IMR-90 (cell line): ENCODE measurements around the gene KMT2A.

Source experiments
- BHLHE40 ChIP-seq: fragments of 150-350 bp; IDR thresholded peaks from 2 replicates; pipeline ENCODE4 v1.6.1; 2016; ENCODE audit warnings: mild to moderate bottlenecking, low read depth, low read length
- CEBPB ChIP-seq: IDR thresholded peaks from 2 replicates; pipeline ENCODE4 v1.6.1; 2012; ENCODE audit warnings: low read depth, low read length, improper control_type of control experiment
- MAFK ChIP-seq: IDR thresholded peaks from 2 replicates; pipeline ENCODE4 v1.6.1; 2012; ENCODE audit warnings: low read depth, low read length, improper control_type of control experiment
- MXI1 ChIP-seq: IDR thresholded peaks from 2 replicates; pipeline ENCODE4 v1.6.1; 2012; ENCODE audit warnings: low read depth, mild to moderate bottlenecking, low read length, moderate library complexity, borderline replicate concordance
- NFE2L2 ChIP-seq: fragments of 150-350 bp; IDR thresholded peaks from 2 replicates; pipeline ENCODE4 v1.6.1; 2016; ENCODE audit warnings: low read depth, mild to moderate bottlenecking, low read length
- POLR2A ChIP-seq: IDR thresholded peaks from 2 replicates; pipeline ENCODE4 v1.6.1; 2012; ENCODE audit warnings: mild to moderate bottlenecking, low read depth, low read length
- RAD21 ChIP-seq: IDR thresholded peaks from 2 replicates; pipeline ENCODE4 v1.6.1; 2012; ENCODE audit warnings: low read length, improper control_type of control experiment
- SMC3 ChIP-seq: fragments of 150-350 bp; IDR thresholded peaks from 2 replicates; pipeline ENCODE4 v1.6.1; 2016; ENCODE audit warnings: low read depth, mild to moderate bottlenecking, antibody characterized with exemption, low read length, moderate library complexity
- TF ChIP-seq, protein P1 (sequence below): conservative IDR thresholded peaks from 2 replicates; pipeline ENCODE4 v1.5.1; 2012; ENCODE audit warnings: mild to moderate bottlenecking, low read depth, low read length, improper control_type of control experiment

DNA sequence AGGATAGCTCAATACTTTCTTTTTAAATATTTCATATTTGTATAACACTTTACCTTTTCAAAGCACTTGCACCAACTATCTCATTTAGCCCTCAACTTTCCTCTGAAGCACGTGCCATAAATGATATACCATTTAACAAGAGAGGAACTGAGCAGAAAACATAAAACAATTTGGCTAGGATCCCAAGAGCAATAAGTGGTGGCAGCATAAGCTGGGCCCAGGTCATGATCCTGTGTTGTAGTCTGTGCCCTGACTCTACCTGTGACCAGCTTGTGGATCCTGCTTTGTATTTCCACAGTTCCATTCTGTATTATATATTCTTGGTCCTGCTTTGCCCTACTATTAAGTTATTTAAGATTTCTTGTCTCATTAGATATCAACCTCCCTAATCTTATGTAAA is 23.4 kb upstream of the KMT2A start:
- TF ChIP-seq, protein P1, sequence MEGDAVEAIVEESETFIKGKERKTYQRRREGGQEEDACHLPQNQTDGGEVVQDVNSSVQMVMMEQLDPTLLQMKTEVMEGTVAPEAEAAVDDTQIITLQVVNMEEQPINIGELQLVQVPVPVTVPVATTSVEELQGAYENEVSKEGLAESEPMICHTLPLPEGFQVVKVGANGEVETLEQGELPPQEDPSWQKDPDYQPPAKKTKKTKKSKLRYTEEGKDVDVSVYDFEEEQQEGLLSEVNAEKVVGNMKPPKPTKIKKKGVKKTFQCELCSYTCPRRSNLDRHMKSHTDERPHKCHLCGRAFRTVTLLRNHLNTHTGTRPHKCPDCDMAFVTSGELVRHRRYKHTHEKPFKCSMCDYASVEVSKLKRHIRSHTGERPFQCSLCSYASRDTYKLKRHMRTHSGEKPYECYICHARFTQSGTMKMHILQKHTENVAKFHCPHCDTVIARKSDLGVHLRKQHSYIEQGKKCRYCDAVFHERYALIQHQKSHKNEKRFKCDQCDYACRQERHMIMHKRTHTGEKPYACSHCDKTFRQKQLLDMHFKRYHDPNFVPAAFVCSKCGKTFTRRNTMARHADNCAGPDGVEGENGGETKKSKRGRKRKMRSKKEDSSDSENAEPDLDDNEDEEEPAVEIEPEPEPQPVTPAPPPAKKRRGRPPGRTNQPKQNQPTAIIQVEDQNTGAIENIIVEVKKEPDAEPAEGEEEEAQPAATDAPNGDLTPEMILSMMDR, result no peak
- no peak for TF ChIP-seq POLR2A
- no peak for TF ChIP-seq MAFK
- no peak for TF ChIP-seq CEBPB
- TF ChIP-seq RAD21, result no peak
- no peak for TF ChIP-seq NFE2L2
- no peak for TF ChIP-seq MXI1
- TF ChIP-seq SMC3, result no peak
- no peak for TF ChIP-seq BHLHE40
